GM23338 (cell line): ENCODE data around the gene PPP2R5D. TPM values are rescaled to one million over a fixed set of nuclear protein-coding genes. Genes with fewer than 3 reads are reported as not detected.

ENCODE experiments used
- ATAC-seq: fragments of 200-7000 bp; cut with Tn5 transposase; 3 replicates; pipeline ENCODE4 v1.9.1; 2020
- DNase-seq: peaks from one replicate; pipeline ENCODE4 v3.0.0-alpha.2; 2015; ENCODE audit warnings: low spot score
- H2AFZ ChIP-seq: fragments of 200-600 bp; sonication (generic); 2 replicates; pipeline ENCODE4 v1.8.0; 2016; ENCODE audit warnings: antibody characterized with exemption, mild to moderate bottlenecking, moderate library complexity
- H3F3A ChIP-seq: fragments of 200-600 bp; sonication (generic); replicated peaks from 2 replicates; pipeline ENCODE4 v1.8.0; 2017; ENCODE audit warnings: antibody characterized with exemption, mixed run types, low read depth
- H3K27ac ChIP-seq: fragments of 200-600 bp; sonication (generic); 2 replicates; pipeline ENCODE4 v1.6.1; 2016; ENCODE audit warnings: low read depth
- H3K27me3 ChIP-seq: fragments of 200-600 bp; sonication (generic); 2 replicates; pipeline ENCODE4 v1.8.0; 2016; ENCODE audit warnings: mild to moderate bottlenecking, mixed run types, moderate library complexity; ENCODE audit not compliant: insufficient read depth
- H3K36me3 ChIP-seq: fragments of 200-600 bp; sonication (generic); 2 replicates; pipeline ENCODE4 v1.8.0; 2016; ENCODE audit warnings: mild to moderate bottlenecking; ENCODE audit not compliant: insufficient read depth
- H3K4me1 ChIP-seq: fragments of 200-600 bp; sonication (generic); 2 replicates; pipeline ENCODE4 v1.8.0; 2016; ENCODE audit warnings: mild to moderate bottlenecking, moderate library complexity; ENCODE audit not compliant: insufficient read depth
- H3K4me2 ChIP-seq: fragments of 200-600 bp; sonication (generic); 2 replicates; pipeline ENCODE4 v1.7.1; 2017; ENCODE audit warnings: mixed run types
- H3K4me3 ChIP-seq: fragments of 200-600 bp; sonication (generic); 2 replicates; pipeline ENCODE4 v1.6.1; 2016; ENCODE audit warnings: mixed run types
- H3K79me2 ChIP-seq: fragments of 200-600 bp; sonication (generic); replicated peaks from 2 replicates; pipeline ENCODE4 v1.8.0; 2017; ENCODE audit warnings: mild to moderate bottlenecking; ENCODE audit not compliant: insufficient read depth
- H3K9me2 ChIP-seq: fragments of 200-600 bp; sonication (generic); 2 replicates; pipeline ENCODE4 v1.8.0; 2017; ENCODE audit not compliant: insufficient read depth
- H4K20me1 ChIP-seq: fragments of 200-600 bp; sonication (generic); replicated peaks from 2 replicates; pipeline ENCODE4 v1.8.0; 2017; ENCODE audit warnings: mild to moderate bottlenecking; ENCODE audit not compliant: insufficient read depth
- H3K27ac Mint-ChIP-seq: 2 replicates; pipeline ENCODE4 v1.8.0; 2020; ENCODE audit warnings: inconsistent platforms, mild to moderate bottlenecking, moderate library complexity, mixed read lengths
- H3K27me3 Mint-ChIP-seq: 3 replicates; pipeline ENCODE4 v1.8.0; 2022; ENCODE audit warnings: low read depth, mild to moderate bottlenecking, moderate library complexity, mixed read lengths, inconsistent platforms; ENCODE audit not compliant: insufficient read depth, poor library complexity
- H3K36me3 Mint-ChIP-seq: 3 replicates; pipeline ENCODE4 v1.8.0; 2021; ENCODE audit warnings: low read depth, mild to moderate bottlenecking, inconsistent platforms, moderate library complexity, mixed read lengths
- H3K4me1 Mint-ChIP-seq: 3 replicates; pipeline ENCODE4 v1.8.0; 2020; ENCODE audit warnings: mild to moderate bottlenecking, inconsistent platforms, mixed read lengths
- H3K4me3 Mint-ChIP-seq: 3 replicates; pipeline ENCODE4 v1.8.0; 2021; ENCODE audit warnings: moderate library complexity, mild to moderate bottlenecking, inconsistent platforms, mixed read lengths
- H3K9me3 Mint-ChIP-seq: 3 replicates; pipeline ENCODE4 v1.8.0; 2020; ENCODE audit warnings: moderate library complexity, mild to moderate bottlenecking, inconsistent platforms, mixed read lengths
- EZH2 ChIP-seq: fragments of 200-600 bp; sonication (generic); IDR thresholded peaks from one replicate; pipeline ENCODE4 v1.8.0; 2017; ENCODE audit warnings: antibody characterized with exemption, mild to moderate bottlenecking, low read depth; ENCODE audit not compliant: unreplicated experiment
- EZH2phosphoT487 ChIP-seq: fragments of 200-600 bp; sonication (generic); IDR thresholded peaks from one replicate; pipeline ENCODE4 v1.8.1; 2018; ENCODE audit warnings: antibody characterized with exemption; ENCODE audit not compliant: unreplicated experiment
- JUNB ChIP-seq: IDR thresholded peaks from one replicate; pipeline ENCODE4 v1.6.1; 2016; ENCODE audit warnings: antibody characterized with exemption; ENCODE audit not compliant: unreplicated experiment
- POLR2AphosphoS5 ChIP-seq: IDR thresholded peaks from 2 replicates; pipeline ENCODE4 v1.6.1; 2016; ENCODE audit warnings: antibody characterized with exemption, low read depth
- ZNF114 ChIP-seq: fragments of 250-450 bp; sonication (Bioruptor Pico); IDR thresholded peaks from 2 replicates; pipeline ENCODE4 v1.5.0; 2020; ENCODE audit warnings: mild to moderate bottlenecking, moderate library complexity
- ZNF331 ChIP-seq: fragments of 250-450 bp; sonication (Bioruptor Pico); IDR thresholded peaks from 2 replicates; pipeline ENCODE4 v1.5.0; 2020; ENCODE audit warnings: low read depth, mild to moderate bottlenecking, moderate library complexity
- polyA plus RNA-seq: library from polyadenylated mRNA; unstranded; fragments of >200 nt; fragmentation: Nextera tagmentation; extraction: Ambion mirVana; gene quantifications from 2 replicates; pipeline ENCODE4 v1.2.1, GENCODE V29; 2016
- total RNA-seq: library from RNA; depleted of rRNA; stranded (reverse); fragments of >200 nt; shearing (Covaris generic); gene quantifications from 2 replicates; pipeline ENCODE4 v1.2.3, GENCODE V29; 2014
- TF ChIP-seq, protein P1 (sequence below): fragments of 250-450 bp; sonication (Bioruptor Pico); IDR thresholded peaks from 2 replicates; pipeline ENCODE4 v1.5.0; 2020; ENCODE audit warnings: mild to moderate bottlenecking, moderate library complexity
- TF ChIP-seq, protein P2 (sequence below): IDR thresholded peaks from 2 replicates; pipeline ENCODE4 v1.6.1; 2016; ENCODE audit warnings: antibody characterized with exemption
- TF ChIP-seq, protein P3 (sequence below): IDR thresholded peaks from one replicate; pipeline ENCODE4 v1.6.1; 2018; ENCODE audit warnings: antibody characterized with exemption; ENCODE audit not compliant: unreplicated experiment

Gene PPP2R5D
- total and polyA plus RNA-seq, 2 experiments from 2014 or later: 20.0 to 55.3 TPM

DNA sequence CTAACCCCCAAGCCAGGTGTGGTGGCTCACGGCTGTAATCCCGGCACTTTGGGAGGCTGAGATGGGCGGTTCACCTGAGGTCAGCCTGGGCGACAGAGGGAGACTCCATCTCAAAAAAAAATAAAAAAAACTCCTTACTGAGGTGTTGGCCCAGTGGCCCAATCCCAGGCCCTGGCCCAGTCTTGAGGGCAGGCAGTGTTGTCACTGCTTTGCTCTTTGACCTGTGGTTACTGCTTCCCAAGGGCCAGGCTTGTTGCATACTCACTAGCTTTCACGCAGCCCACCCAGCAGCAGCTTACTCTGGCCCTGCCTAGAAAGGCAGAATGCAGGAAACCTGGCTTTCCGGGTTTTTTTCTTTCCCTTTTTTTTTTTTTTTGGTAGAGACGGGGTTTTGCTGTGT is 41.9 kb upstream of the PPP2R5D start (continued):
- TF ChIP-seq, protein P1, sequence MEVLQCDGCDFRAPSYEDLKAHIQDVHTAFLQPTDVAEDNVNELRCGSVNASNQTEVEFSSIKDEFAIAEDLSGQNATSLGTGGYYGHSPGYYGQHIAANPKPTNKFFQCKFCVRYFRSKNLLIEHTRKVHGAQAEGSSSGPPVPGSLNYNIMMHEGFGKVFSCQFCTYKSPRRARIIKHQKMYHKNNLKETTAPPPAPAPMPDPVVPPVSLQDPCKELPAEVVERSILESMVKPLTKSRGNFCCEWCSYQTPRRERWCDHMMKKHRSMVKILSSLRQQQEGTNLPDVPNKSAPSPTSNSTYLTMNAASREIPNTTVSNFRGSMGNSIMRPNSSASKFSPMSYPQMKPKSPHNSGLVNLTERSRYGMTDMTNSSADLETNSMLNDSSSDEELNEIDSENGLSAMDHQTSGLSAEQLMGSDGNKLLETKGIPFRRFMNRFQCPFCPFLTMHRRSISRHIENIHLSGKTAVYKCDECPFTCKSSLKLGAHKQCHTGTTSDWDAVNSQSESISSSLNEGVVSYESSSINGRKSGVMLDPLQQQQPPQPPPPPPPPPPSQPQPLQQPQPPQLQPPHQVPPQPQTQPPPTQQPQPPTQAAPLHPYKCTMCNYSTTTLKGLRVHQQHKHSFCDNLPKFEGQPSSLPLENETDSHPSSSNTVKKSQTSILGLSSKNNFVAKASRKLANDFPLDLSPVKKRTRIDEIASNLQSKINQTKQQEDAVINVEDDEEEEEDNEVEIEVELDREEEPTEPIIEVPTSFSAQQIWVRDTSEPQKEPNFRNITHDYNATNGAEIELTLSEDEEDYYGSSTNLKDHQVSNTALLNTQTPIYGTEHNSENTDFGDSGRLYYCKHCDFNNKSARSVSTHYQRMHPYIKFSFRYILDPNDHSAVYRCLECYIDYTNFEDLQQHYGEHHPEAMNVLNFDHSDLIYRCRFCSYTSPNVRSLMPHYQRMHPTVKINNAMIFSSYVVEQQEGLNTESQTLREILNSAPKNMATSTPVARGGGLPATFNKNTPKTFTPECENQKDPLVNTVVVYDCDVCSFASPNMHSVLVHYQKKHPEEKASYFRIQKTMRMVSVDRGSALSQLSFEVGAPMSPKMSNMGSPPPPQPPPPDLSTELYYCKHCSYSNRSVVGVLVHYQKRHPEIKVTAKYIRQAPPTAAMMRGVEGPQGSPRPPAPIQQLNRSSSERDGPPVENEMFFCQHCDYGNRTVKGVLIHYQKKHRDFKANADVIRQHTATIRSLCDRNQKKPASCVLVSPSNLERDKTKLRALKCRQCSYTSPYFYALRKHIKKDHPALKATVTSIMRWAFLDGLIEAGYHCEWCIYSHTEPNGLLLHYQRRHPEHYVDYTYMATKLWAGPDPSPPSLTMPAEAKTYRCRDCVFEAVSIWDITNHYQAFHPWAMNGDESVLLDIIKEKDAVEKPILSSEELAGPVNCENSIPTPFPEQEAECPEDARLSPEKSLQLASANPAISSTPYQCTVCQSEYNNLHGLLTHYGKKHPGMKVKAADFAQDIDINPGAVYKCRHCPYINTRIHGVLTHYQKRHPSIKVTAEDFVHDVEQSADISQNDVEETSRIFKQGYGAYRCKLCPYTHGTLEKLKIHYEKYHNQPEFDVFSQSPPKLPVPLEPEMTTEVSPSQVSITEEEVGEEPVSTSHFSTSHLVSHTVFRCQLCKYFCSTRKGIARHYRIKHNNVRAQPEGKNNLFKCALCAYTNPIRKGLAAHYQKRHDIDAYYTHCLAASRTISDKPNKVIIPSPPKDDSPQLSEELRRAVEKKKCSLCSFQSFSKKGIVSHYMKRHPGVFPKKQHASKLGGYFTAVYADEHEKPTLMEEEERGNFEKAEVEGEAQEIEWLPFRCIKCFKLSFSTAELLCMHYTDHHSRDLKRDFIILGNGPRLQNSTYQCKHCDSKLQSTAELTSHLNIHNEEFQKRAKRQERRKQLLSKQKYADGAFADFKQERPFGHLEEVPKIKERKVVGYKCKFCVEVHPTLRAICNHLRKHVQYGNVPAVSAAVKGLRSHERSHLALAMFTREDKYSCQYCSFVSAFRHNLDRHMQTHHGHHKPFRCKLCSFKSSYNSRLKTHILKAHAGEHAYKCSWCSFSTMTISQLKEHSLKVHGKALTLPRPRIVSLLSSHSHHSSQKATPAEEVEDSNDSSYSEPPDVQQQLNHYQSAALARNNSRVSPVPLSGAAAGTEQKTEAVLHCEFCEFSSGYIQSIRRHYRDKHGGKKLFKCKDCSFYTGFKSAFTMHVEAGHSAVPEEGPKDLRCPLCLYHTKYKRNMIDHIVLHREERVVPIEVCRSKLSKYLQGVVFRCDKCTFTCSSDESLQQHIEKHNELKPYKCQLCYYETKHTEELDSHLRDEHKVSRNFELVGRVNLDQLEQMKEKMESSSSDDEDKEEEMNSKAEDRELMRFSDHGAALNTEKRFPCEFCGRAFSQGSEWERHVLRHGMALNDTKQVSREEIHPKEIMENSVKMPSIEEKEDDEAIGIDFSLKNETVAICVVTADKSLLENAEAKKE (CRISPR knock-in tag): no peak
- TF ChIP-seq JUNB: no peak
- TF ChIP-seq ZNF114: no peak
- TF ChIP-seq ZNF331: no peak
- TF ChIP-seq, protein P2, sequence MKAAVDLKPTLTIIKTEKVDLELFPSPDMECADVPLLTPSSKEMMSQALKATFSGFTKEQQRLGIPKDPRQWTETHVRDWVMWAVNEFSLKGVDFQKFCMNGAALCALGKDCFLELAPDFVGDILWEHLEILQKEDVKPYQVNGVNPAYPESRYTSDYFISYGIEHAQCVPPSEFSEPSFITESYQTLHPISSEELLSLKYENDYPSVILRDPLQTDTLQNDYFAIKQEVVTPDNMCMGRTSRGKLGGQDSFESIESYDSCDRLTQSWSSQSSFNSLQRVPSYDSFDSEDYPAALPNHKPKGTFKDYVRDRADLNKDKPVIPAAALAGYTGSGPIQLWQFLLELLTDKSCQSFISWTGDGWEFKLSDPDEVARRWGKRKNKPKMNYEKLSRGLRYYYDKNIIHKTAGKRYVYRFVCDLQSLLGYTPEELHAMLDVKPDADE: no peak
- no peak for TF ChIP-seq EZH2phosphoT487
- no peak for TF ChIP-seq POLR2AphosphoS5
- no peak for TF ChIP-seq EZH2

DNA sequence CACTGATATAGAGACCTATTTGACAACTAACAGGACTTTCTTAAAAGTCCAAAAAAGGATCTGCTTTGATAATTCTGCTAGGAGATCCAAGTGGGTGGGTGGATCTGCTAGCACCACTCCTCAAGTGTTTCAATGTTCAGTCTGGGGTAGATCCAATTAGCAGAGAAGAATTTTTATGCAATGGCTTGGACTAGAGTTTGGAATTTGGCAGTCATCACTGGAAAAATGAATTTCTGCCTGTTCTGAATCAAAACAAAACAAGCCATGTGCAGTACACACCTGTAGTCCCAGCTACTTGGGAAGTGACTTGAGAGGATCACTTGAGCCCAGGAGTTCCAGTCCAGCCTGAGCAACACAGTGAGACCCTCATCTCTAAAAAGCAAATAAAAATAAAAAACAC is 36.4 kb upstream of the PPP2R5D start:
- Histone ChIP-seq H3K27ac (peak overlapping the region; percentile 3; the same call in 1 of the 2 replicates), H2AFZ (no peak overlapping the region), H3K4me1 (no peaks in the 10 kb centered on the region), H3K79me2 (no peaks in the 10 kb centered on the region), H3K9me2 (no peaks in the 10 kb centered on the region), H4K20me1 (no peaks in the 10 kb centered on the region; the same call in 1 of the 2 replicates), H3K4me3 (no peak overlapping the region), H3K4me2 (no peak overlapping the region), H3K36me3 (no peaks in the 10 kb centered on the region), H3K27me3 (no peaks in the 10 kb centered on the region), H3F3A (no peaks in the 10 kb centered on the region)
- H3K4me3 Mint-ChIP-seq: no peak overlapping the region
- ATAC-seq: no peak
- peaks cover 9% of the 10 kb centered on the region; the same call in 2 of the 3 replicates for H3K4me1 Mint-ChIP-seq
- H3K36me3 Mint-ChIP-seq: peaks cover 19% of the 10 kb centered on the region; the same call in 2 of the 3 replicates
- H3K27ac Mint-ChIP-seq: no peak overlapping the region
- H3K9me3 Mint-ChIP-seq: no peaks in the 10 kb centered on the region
- TF ChIP-seq ZNF114: no peak
- TF ChIP-seq, protein P3, sequence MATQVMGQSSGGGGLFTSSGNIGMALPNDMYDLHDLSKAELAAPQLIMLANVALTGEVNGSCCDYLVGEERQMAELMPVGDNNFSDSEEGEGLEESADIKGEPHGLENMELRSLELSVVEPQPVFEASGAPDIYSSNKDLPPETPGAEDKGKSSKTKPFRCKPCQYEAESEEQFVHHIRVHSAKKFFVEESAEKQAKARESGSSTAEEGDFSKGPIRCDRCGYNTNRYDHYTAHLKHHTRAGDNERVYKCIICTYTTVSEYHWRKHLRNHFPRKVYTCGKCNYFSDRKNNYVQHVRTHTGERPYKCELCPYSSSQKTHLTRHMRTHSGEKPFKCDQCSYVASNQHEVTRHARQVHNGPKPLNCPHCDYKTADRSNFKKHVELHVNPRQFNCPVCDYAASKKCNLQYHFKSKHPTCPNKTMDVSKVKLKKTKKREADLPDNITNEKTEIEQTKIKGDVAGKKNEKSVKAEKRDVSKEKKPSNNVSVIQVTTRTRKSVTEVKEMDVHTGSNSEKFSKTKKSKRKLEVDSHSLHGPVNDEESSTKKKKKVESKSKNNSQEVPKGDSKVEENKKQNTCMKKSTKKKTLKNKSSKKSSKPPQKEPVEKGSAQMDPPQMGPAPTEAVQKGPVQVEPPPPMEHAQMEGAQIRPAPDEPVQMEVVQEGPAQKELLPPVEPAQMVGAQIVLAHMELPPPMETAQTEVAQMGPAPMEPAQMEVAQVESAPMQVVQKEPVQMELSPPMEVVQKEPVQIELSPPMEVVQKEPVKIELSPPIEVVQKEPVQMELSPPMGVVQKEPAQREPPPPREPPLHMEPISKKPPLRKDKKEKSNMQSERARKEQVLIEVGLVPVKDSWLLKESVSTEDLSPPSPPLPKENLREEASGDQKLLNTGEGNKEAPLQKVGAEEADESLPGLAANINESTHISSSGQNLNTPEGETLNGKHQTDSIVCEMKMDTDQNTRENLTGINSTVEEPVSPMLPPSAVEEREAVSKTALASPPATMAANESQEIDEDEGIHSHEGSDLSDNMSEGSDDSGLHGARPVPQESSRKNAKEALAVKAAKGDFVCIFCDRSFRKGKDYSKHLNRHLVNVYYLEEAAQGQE: no peak
- peaks cover 7% of the 10 kb centered on the region for H3K27me3 Mint-ChIP-seq
- no peak for DNase-seq
